ENCODE data around the gene DTD2.
A peak's percentile ranks its signal among the peaks of the same experiment; 100 is the strongest.
"Not testable (repeated sequence)": the region's sequence is repeated elsewhere in the genome, so short reads cannot be mapped to it uniquely, and the experiment has no call there.

Gene DTD2

DNA sequence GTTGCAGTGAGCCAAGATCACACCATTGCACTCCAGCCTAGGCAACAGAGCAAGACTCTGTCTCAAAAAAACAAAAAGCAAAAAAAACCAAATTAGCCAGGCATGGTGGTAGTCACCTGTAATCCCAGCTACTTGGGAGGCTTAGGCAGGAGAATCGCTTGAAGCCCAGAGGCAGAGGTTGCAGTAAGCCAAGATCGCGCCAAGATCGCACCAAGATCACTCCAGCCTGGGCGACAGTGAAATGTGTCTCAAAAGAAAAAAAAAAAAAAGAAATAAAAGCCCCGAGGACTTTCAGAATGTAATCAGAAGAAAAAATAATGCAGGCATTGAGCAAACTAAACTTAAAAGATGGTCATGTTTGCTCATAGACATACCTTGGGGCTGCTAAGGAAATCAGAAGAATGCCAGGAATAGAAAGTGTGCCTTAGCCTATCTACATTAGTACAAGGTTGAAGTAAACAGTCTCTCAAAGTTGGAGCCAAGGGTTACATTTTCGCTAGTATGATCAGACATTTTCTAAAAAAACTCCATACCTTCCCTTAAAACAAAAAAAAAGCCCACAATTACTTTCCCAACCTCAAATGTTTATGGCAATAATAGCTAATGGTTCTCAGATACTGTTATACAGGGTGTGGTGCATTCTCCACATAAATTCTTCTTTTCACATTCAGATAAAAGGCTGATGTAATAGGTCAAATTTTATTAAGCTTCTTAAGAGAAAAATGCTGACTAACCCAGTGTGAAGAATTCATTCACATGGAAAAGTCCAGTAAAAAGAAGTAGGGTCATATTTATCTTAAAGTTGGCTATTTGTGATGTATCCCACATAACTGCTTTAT lies 15.8 kb downstream of the DTD2 start:
- no peak for DNase-seq

GRCh38 chr14:31440280-31440679 lies 17.0 kb downstream of the DTD2 start:
- no peak for DNase-seq

- no peak for DNase-seq
Observed at GRCh38 chr14:31439561-31439960, 17.7 kb downstream of the DTD2 start.

- DNase-seq, result not testable (repeated sequence)
Observed at GRCh38 chr14:31437045-31437691, 20.1 kb downstream of the DTD2 start.

DNA sequence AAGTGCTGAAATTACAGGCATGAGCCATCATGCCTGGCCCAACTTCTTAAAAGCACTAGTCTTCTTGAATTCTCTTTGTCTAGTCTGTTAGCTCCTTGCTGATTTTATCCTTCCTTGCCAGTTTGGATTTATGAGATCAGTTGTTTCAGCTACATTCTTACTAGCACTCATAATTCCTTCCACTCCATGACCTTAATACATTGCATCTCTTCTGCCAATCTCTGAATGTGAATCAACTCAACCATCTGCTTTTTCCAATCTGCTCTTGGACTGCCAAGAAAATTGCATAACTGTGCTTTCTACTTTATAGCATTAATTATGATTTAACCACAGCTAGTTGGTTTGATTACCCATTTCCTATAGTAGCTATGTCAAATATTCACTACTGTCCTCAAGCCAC lies 22.0 kb downstream of the DTD2 start:
- no peak for DNase-seq

GRCh38 chr14:31430634-31431264 lies 26.6 kb downstream of the DTD2 start:
- no peak for DNase-seq

GRCh38 chr14:31429791-31430190 lies 27.5 kb downstream of the DTD2 start:
- no peak for DNase-seq

DNA sequence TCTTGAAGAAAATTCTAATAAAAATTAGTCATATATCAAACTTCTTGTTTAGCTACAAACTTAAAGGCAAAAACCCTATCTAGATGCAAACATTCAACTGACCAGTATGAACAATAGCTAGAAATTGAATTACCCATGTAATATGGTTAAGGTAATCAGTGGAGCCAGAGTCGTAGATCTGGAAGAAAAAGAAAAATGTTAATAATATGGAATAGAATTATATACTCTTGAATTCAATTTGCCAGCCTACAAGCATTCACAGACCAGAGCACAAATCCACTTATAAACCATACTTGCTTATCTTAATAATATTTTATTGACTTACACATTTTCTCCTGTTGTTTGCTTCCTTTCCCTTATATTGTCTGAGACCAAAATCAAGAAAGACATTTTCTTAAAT lies 29.3 kb downstream of the DTD2 start:
- no peak for DNase-seq

DNA sequence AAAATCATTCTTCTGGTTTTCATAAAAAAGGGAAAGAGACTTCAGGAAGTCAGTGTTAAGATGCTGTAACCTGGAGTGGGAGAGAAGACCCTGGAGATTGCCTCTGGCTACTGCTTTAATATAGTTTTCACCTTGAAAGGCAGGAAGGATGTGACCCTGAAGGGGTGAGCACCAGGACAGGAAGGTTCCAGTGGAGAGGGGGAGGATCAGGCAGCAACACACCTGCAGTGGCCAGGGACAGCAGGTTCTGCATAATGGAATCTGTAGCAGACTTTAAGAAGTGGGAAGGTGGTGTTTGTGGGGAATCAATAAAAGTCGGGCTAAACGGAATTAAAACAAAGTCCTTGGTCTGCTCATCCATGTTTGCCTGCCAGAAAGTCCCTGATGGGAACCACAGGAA lies 30.6 kb downstream of the DTD2 start:
- no peak for DNase-seq

DNA sequence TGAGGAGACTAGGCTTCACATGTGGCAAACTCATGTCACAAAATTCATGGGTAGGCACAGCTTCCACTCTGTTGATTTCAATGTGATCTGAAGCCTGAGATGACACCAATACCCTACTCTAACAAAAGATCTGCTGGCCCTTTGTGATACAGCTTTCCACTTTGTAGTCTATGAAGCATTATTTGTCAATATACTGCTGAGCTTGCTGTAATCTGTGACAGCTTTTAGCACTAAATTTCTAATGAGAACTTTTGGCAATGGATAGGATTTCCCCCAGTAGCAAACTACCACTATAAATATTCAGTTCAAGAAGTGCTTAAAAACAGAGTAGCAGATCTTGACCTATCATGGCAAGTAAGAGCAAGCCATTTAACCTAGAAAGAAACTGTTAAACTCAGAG lies 31.4 kb downstream of the DTD2 start:
- no peak for DNase-seq

- DNase-seq, result no peak
Observed at GRCh38 chr14:31421200-31421599, 36.1 kb downstream of the DTD2 start.

GRCh38 chr14:31420319-31421111 lies 36.8 kb downstream of the DTD2 start, which contains the start of gene HEATR5A:
HEATR5A (minus strand) TSS chr14:31420550; CDS start chr14:31402975, 17,575 bp downstream.
- DNase-seq, result peak; percentile 63

- no peak for DNase-seq
Observed at GRCh38 chr14:31419967-31420318, 37.4 kb downstream of the DTD2 start.

DNA sequence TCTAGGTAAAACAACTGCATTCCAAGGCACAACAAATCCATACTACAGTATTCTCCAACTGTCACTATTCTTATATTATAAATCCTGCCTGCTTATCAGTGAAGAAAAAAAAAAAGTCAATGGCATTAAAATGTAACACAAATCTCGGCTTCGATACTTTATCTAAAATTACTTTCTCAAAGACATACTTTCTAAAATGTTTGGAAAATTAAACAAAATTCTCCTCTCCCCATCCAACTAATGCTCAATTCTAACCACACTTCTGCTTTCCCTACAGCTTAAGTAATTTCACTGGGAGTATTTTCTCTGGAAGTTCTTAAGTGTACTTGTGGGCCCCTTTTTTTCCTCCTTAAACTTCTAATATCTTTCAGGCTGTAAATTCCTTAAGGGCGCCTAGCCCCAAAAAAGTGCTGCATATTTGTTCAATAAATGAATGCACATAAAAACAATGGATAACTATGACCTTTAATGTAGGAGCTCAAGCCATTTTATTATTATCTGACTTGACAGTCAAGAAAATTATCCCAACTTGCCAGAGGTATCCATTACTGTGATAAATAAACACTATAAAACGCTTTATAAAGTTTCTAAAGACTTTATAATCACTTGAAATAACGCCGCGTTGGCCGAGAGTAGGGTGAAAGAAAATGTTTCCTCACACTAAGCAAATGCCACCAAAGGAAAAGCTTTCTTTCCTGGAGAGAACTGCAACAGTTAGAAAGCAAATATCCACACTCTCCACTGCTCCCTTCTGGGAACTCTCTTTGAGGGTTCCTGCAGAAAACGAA lies 37.9 kb downstream of the DTD2 start:
- no peak for DNase-seq

DNA sequence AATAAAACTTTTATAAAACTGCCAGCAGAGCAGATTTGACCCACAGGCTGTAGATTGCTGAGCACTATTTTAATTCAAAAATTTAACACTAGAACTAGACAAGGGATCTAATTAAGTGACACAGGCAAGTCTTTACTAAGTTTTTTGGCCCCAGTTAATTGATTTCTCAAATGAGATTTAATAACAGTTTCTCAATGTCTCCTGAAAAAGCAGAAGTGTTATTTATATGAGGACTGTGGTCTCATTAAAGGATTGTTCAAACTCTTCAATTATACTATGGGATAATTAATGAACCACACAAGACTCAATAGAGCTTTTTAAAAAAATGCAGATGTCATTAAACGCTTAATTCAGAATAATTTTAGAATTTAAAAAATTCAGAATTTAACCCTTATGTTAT lies 38.9 kb downstream of the DTD2 start:
- DNase-seq, result no peak

- no peak for DNase-seq
Observed at GRCh38 chr14:31414190-31414833, 43.0 kb downstream of the DTD2 start.

- DNase-seq, result no peak
Observed at GRCh38 chr14:31411218-31411727, 46.0 kb downstream of the DTD2 start.

- no peak for DNase-seq
Observed at GRCh38 chr14:31410048-31410650, 47.2 kb downstream of the DTD2 start.

- no peak for DNase-seq
Observed at GRCh38 chr14:31408421-31408820, 48.9 kb downstream of the DTD2 start.

- no peak for DNase-seq
Observed at GRCh38 chr14:31405599-31406232, 51.6 kb downstream of the DTD2 start.

- DNase-seq, result no peak
Observed at GRCh38 chr14:31405106-31405505, 52.2 kb downstream of the DTD2 start.

Measured in NCI-H524 treated with DMSO at 0.1 percent for 48 hours (cell line).